ENCODE results near the gene EMC1. TPM values are rescaled to one million over a fixed set of nuclear protein-coding genes. Genes with fewer than 3 reads are reported as not detected.

Gene EMC1
- total RNA-seq, 2 experiments from 2014 or later: 41.3 to 50.1 TPM

- no peaks in the 10 kb centered on the region for H3K9me3 ChIP-seq (ENCODE audit: low read length)
- TF ChIP-seq CTCF (conservative IDR thresholded peaks at IDR 0.05; ENCODE audit: low read length): no peak
- no peak for TF ChIP-seq EZH2phosphoT487 (IDR thresholded peaks at IDR 0.05; ENCODE audit: borderline replicate concordance, low read depth, low read length)
- H3K36me3 ChIP-seq (ENCODE audit: insufficient read depth, low read length): peaks cover 82% of the 10 kb centered on the region
- no peaks in the 10 kb centered on the region for H3K9me2 ChIP-seq (ENCODE audit: insufficient read depth, low read length)
- BruUV-seq (replicated peaks): no TSS peak
- ChIA-PET CTCF (ENCODE audit: unreplicated experiment) (no interaction called here), POLR2A (interaction anchor here (1.5 kb wide), 1 partner anchor 29 kb away, joined by 3 read pairs; no protein-coding TSS in a partner anchor)
- intact Hi-C loops (cut with micrococcal nuclease; ENCODE audit: unreplicated experiment): no loop called here
- H4K20me1 ChIP-seq (ENCODE audit: insufficient read depth, low read length): peaks cover 11% of the 10 kb centered on the region; the same call in 1 of the 2 replicates
- H3K4me1 ChIP-seq (ENCODE audit: insufficient read depth, low read length, poor library complexity, severe bottlenecking): no peaks in the 10 kb centered on the region
- no peak for DNase-seq (ENCODE audit: low spot score)
- no peak overlapping the region for H2AFZ ChIP-seq (ENCODE audit: low read length)
- H3K4me3 ChIP-seq (ENCODE audit: low read depth, low read length, poor library complexity, severe bottlenecking): no peak overlapping the region
- no peak overlapping the region for H3K4me2 ChIP-seq (ENCODE audit: low read length)
- no peak overlapping the region for H3K27ac ChIP-seq (ENCODE audit: low read depth, low read length, poor library complexity, severe bottlenecking)
- peaks cover 47% of the 10 kb centered on the region for H3K79me2 ChIP-seq (ENCODE audit: insufficient read depth, low read depth, low read length)
These were observed 52.5 kb downstream of the EMC1 start for GRCh38 chr1:19198820-19199219.

GRCh38 chr1:19197845-19198244, 53.5 kb downstream of the EMC1 start:
- Histone ChIP-seq H3K36me3 (ENCODE audit: insufficient read depth, low read length) (peaks cover 88% of the 10 kb centered on the region), H3K9me3 (ENCODE audit: low read length) (no peaks in the 10 kb centered on the region), H4K20me1 (ENCODE audit: insufficient read depth, low read length) (peaks cover 11% of the 10 kb centered on the region; the same call in 1 of the 2 replicates), H3K27ac (ENCODE audit: low read depth, low read length, poor library complexity, severe bottlenecking) (no peak overlapping the region), H3K79me2 (ENCODE audit: insufficient read depth, low read depth, low read length) (peaks cover 37% of the 10 kb centered on the region), H3K4me1 (ENCODE audit: insufficient read depth, low read length, poor library complexity, severe bottlenecking) (no peaks in the 10 kb centered on the region), H3K4me3 (ENCODE audit: low read depth, low read length, poor library complexity, severe bottlenecking) (no peak overlapping the region), H3K9me2 (ENCODE audit: insufficient read depth, low read length) (no peaks in the 10 kb centered on the region), H3K4me2 (ENCODE audit: low read length) (no peak overlapping the region), H2AFZ (ENCODE audit: low read length) (no peak overlapping the region)
- POLR2A ChIA-PET: interaction anchor here (0.8 kb wide), 1 partner anchor 9 kb away, joined by 4 read pairs; no protein-coding TSS in a partner anchor
- CTCF ChIA-PET (ENCODE audit: unreplicated experiment): no interaction called here
- DNase-seq (ENCODE audit: low spot score): no peak
- intact Hi-C loops (cut with micrococcal nuclease; ENCODE audit: unreplicated experiment): no loop called here
- BruUV-seq (replicated peaks): no TSS peak
- TF ChIP-seq CTCF (conservative IDR thresholded peaks at IDR 0.05; ENCODE audit: low read length) (no peak), EZH2phosphoT487 (IDR thresholded peaks at IDR 0.05; ENCODE audit: borderline replicate concordance, low read depth, low read length) (no peak)

GRCh38 chr1:19196331-19196730, 55.0 kb downstream of the EMC1 start:
- CTCF ChIA-PET (ENCODE audit: unreplicated experiment): interaction anchor here (0.7 kb wide), 1 partner anchor 312 kb away, joined by 3 read pairs; no protein-coding TSS in a partner anchor
- intact Hi-C loops (cut with micrococcal nuclease; ENCODE audit: unreplicated experiment): no loop called here

More at GRCh38 chr1:19196331-19196730, 55.0 kb downstream of the EMC1 start:
- no peak overlapping the region for H2AFZ ChIP-seq (ENCODE audit: low read length)
- H3K36me3 ChIP-seq (ENCODE audit: insufficient read depth, low read length): peaks cover 90% of the 10 kb centered on the region
- no peaks in the 10 kb centered on the region for H3K9me2 ChIP-seq (ENCODE audit: insufficient read depth, low read length)
- H3K4me1 ChIP-seq (ENCODE audit: insufficient read depth, low read length, poor library complexity, severe bottlenecking): no peaks in the 10 kb centered on the region
- 0 out of 2 replicates have a peak, but pooled peaks cover 5% of the 10 kb centered on the region for H4K20me1 ChIP-seq (ENCODE audit: insufficient read depth, low read length)
- TF ChIP-seq CTCF (conservative IDR thresholded peaks at IDR 0.05; ENCODE audit: low read length): no peak
- H3K9me3 ChIP-seq (ENCODE audit: low read length): no peaks in the 10 kb centered on the region
- BruUV-seq (replicated peaks): no TSS peak
- H3K4me2 ChIP-seq (ENCODE audit: low read length): no peak overlapping the region
- H3K79me2 ChIP-seq (ENCODE audit: insufficient read depth, low read depth, low read length): peaks cover 22% of the 10 kb centered on the region; the same call in 1 of the 2 replicates
- DNase-seq (ENCODE audit: low spot score): no peak
- no peak overlapping the region for H3K4me3 ChIP-seq (ENCODE audit: low read depth, low read length, poor library complexity, severe bottlenecking)
- H3K27ac ChIP-seq (ENCODE audit: low read depth, low read length, poor library complexity, severe bottlenecking): no peak overlapping the region
- POLR2A ChIA-PET: interaction anchor here (0.7 to 1.1 kb wide), 2 partner anchors 10 to 52 kb away, joined by 4 read pairs; no protein-coding TSS in a partner anchor

All from OCI-LY7 (cell line).